Measurements from ENCODE around the gene IGDCC3. TPM values are rescaled to one million over a fixed set of nuclear protein-coding genes. Genes with fewer than 3 reads are reported as not detected.

The IGDCC3 gene
- total and polyA plus RNA-seq, 10 of the 15 experiments (the other 5 are each of a cell fraction or from before 2014, with no cell fraction given): 0.10 to 0.20 (median 0.15) TPM; not detected in 7

- TF ChIP-seq, protein P1, sequence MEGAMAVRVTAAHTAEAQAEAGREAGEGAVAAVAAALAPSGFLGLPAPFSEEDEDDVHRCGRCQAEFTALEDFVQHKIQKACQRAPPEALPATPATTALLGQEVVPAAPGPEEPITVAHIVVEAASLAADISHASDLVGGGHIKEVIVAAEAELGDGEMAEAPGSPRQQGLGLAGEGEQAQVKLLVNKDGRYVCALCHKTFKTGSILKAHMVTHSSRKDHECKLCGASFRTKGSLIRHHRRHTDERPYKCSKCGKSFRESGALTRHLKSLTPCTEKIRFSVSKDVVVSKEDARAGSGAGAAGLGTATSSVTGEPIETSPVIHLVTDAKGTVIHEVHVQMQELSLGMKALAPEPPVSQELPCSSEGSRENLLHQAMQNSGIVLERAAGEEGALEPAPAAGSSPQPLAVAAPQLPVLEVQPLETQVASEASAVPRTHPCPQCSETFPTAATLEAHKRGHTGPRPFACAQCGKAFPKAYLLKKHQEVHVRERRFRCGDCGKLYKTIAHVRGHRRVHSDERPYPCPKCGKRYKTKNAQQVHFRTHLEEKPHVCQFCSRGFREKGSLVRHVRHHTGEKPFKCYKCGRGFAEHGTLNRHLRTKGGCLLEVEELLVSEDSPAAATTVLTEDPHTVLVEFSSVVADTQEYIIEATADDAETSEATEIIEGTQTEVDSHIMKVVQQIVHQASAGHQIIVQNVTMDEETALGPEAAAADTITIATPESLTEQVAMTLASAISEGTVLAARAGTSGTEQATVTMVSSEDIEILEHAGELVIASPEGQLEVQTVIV (IDR thresholded peaks at IDR 0.05; ENCODE audit: borderline replicate concordance, partially characterized antibody): no peak
- TF ChIP-seq EZH2 (IDR thresholded peaks at IDR 0.05; ENCODE audit: borderline replicate concordance, control insufficient read depth, low read depth, low read length) (no peak), HDAC6 (IDR thresholded peaks at IDR 0.05; ENCODE audit: unreplicated experiment) (no peak), EGR1 (IDR thresholded peaks at IDR 0.05; ENCODE audit: borderline replicate concordance in 1 of 2, low read depth in 2 of 2, low read length in 2 of 2) (no peak), SMAD1 (IDR thresholded peaks at IDR 0.05; ENCODE audit: low read depth, partially characterized antibody) (no peak)
- TF ChIP-seq, protein P2, sequence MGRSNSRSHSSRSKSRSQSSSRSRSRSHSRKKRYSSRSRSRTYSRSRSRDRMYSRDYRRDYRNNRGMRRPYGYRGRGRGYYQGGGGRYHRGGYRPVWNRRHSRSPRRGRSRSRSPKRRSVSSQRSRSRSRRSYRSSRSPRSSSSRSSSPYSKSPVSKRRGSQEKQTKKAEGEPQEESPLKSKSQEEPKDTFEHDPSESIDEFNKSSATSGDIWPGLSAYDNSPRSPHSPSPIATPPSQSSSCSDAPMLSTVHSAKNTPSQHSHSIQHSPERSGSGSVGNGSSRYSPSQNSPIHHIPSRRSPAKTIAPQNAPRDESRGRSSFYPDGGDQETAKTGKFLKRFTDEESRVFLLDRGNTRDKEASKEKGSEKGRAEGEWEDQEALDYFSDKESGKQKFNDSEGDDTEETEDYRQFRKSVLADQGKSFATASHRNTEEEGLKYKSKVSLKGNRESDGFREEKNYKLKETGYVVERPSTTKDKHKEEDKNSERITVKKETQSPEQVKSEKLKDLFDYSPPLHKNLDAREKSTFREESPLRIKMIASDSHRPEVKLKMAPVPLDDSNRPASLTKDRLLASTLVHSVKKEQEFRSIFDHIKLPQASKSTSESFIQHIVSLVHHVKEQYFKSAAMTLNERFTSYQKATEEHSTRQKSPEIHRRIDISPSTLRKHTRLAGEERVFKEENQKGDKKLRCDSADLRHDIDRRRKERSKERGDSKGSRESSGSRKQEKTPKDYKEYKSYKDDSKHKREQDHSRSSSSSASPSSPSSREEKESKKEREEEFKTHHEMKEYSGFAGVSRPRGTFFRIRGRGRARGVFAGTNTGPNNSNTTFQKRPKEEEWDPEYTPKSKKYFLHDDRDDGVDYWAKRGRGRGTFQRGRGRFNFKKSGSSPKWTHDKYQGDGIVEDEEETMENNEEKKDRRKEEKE (IDR thresholded peaks at IDR 0.05): no peak
Measured at GRCh38 chr15:65300924-65301441, 76.8 kb downstream of the IGDCC3 start (continued).
